ENCODE results near the gene STAP1. TPM values are rescaled to one million over a fixed set of nuclear protein-coding genes. Genes with fewer than 3 reads are reported as not detected.

STAP1 gene
- total and polyA plus RNA-seq, 2 of the 8 experiments (the other 6 are each of a cell fraction or from before 2014, with no cell fraction given) = not detected

DNA sequence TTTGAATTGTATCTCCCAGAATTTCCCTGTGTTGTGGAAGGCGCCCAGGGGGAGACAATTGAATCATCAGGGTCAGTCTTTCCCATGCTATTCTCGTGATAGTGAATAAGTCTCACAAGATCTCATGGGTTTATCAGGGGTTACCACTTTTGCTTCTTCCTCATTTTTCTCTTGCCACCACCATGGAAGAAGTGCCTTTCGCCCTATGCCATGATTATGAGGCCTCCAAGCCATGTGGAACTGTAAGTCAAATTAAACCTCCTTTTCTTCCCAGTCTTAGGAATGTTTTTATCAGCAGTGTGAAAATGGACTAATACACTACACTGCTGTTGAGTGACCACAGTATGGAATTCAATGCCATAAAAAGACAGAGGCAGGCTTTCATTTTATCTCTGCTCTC, 25.4 kb upstream of the STAP1 start (continued):
- TF ChIP-seq KDM1A (IDR thresholded peaks at IDR 0.05; ENCODE audit: borderline replicate concordance, low read length) (no peak), GTF2F1 (IDR thresholded peaks at IDR 0.05; ENCODE audit: borderline replicate concordance, low read depth, low read length) (no peak)

Measured in H1 (cell line).